ENCODE data around the gene TBC1D5. TPM values are rescaled to one million over a fixed set of nuclear protein-coding genes. Genes with fewer than 3 reads are reported as not detected.

Gene TBC1D5
- total RNA-seq, 1 donor from 2014 or later: 48.1 TPM

DNA sequence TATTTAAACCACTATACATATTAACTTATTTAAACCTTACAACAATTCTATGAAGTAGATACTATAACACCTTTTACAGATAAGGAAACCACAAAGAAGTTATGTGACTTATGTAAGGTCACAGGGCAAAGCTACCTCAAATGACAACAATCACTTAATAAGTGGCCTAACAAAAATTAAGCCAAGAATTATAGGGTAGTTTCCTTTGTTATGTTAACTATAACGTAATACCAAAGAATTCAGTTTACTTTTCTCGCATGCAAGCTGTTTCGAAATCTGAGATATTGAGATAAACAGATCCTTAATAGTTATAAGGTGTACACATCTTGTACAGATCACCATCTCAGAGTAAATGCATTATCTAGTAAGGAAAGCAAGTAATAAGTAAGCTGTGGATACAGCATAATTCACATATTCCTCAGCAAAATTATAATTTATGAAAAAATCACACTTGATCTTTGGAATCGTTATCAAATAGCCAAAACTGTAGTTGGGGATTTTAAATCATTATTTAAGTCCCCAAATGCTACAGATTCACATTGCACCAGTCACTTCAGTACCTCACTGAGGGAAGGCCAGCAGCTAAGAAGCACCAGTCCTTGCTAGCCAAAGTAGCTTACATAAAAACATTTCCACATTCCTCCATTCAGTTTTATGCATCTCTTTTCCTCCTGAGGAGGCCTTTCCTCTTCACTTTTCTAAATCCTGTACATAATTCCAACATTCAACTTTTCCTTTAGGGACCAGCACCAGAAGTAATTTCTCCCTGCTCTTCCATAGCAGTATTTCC, 226.8 kb downstream of the TBC1D5 start:
- intact Hi-C loops (cut with DNase I): no loop called here
- Histone ChIP-seq H3K4me1 (no peaks in the 10 kb centered on the region), H3K4me3 (no peak overlapping the region), H3K27ac (no peak overlapping the region), H3K9me3 (no peaks in the 10 kb centered on the region), H3K36me3 (no peaks in the 10 kb centered on the region), H3K27me3 (no peaks in the 10 kb centered on the region)
- no peak for DNase-seq (ENCODE audit: extremely low spot score in 2 of 2)
- TF ChIP-seq POLR2A (IDR thresholded peaks at IDR 0.05) (no peak), POLR2AphosphoS5 (IDR thresholded peaks at IDR 0.05; ENCODE audit: insufficient read depth in 1 of 2, low read depth in 1 of 2) (no peak)
- TF ChIP-seq, protein P1, sequence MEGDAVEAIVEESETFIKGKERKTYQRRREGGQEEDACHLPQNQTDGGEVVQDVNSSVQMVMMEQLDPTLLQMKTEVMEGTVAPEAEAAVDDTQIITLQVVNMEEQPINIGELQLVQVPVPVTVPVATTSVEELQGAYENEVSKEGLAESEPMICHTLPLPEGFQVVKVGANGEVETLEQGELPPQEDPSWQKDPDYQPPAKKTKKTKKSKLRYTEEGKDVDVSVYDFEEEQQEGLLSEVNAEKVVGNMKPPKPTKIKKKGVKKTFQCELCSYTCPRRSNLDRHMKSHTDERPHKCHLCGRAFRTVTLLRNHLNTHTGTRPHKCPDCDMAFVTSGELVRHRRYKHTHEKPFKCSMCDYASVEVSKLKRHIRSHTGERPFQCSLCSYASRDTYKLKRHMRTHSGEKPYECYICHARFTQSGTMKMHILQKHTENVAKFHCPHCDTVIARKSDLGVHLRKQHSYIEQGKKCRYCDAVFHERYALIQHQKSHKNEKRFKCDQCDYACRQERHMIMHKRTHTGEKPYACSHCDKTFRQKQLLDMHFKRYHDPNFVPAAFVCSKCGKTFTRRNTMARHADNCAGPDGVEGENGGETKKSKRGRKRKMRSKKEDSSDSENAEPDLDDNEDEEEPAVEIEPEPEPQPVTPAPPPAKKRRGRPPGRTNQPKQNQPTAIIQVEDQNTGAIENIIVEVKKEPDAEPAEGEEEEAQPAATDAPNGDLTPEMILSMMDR (IDR thresholded peaks at IDR 0.05): no peak

GRCh38 chr3:17514597-17514996, 227.8 kb downstream of the TBC1D5 start:
- TF ChIP-seq POLR2A (IDR thresholded peaks at IDR 0.05) (no peak), POLR2AphosphoS5 (IDR thresholded peaks at IDR 0.05; ENCODE audit: insufficient read depth in 1 of 2, low read depth in 1 of 2) (no peak)
- TF ChIP-seq, protein P1 (IDR thresholded peaks at IDR 0.05): no peak
- H3K4me1 ChIP-seq: no peaks in the 10 kb centered on the region
- no peaks in the 10 kb centered on the region for H3K27me3 ChIP-seq
- no peak for DNase-seq (ENCODE audit: extremely low spot score in 2 of 2)
- intact Hi-C loops (cut with DNase I): no loop called here
- no peak overlapping the region for H3K4me3 ChIP-seq
- H3K27ac ChIP-seq: no peak overlapping the region
- no peaks in the 10 kb centered on the region for H3K9me3 ChIP-seq
- H3K36me3 ChIP-seq: no peaks in the 10 kb centered on the region

GRCh38 chr3:17510265-17510664, 232.2 kb downstream of the TBC1D5 start:
- H3K9me3 ChIP-seq: no peaks in the 10 kb centered on the region
- DNase-seq (ENCODE audit: extremely low spot score in 2 of 2): no peak
- H3K4me1 ChIP-seq: no peaks in the 10 kb centered on the region
- no peaks in the 10 kb centered on the region for H3K27me3 ChIP-seq
- intact Hi-C loops (cut with DNase I): no loop called here
- no peak overlapping the region for H3K27ac ChIP-seq
- H3K4me3 ChIP-seq: no peak overlapping the region
- no peak for TF ChIP-seq POLR2AphosphoS5 (IDR thresholded peaks at IDR 0.05; ENCODE audit: insufficient read depth in 1 of 2, low read depth in 1 of 2)
- no peak for TF ChIP-seq POLR2A (IDR thresholded peaks at IDR 0.05)
- TF ChIP-seq, protein P1 (IDR thresholded peaks at IDR 0.05): no peak
- no peaks in the 10 kb centered on the region for H3K36me3 ChIP-seq

DNA sequence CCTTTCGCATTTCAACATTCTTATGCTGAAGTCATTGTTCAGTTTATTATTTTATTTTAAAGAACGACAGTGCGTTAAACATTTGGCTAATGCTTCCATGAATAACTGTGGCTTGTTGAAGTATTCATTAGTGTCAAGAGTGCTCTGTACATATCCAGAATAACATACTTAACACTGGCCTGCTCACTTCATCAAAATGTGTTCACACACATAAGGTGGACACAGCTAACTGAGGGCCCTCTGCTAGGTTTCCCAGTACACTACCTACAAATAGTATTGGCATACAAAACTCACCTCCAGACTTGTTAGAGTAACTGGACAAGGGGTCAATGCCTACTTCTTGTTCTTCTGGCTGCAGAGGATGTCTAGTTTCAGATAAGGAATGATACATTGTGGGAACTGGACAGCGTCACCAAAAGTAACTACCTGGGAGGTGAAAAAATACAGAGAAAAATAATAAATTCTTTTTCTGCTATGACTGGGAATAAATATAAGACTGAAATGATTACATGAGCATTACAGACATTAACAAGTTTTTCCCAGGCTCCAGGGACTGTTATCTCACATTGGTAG, 234.2 kb downstream of the TBC1D5 start:
- Histone ChIP-seq H3K4me3 (no peak overlapping the region), H3K4me1 (no peaks in the 10 kb centered on the region), H3K27me3 (no peaks in the 10 kb centered on the region), H3K36me3 (no peaks in the 10 kb centered on the region), H3K27ac (no peak overlapping the region), H3K9me3 (no peaks in the 10 kb centered on the region)
- no peak for DNase-seq (ENCODE audit: extremely low spot score in 2 of 2)
- TF ChIP-seq POLR2A (IDR thresholded peaks at IDR 0.05): no peak
- TF ChIP-seq POLR2AphosphoS5 (IDR thresholded peaks at IDR 0.05; ENCODE audit: insufficient read depth in 1 of 2, low read depth in 1 of 2): no peak
- TF ChIP-seq, protein P1 (IDR thresholded peaks at IDR 0.05): no peak
- intact Hi-C loops (cut with DNase I): no loop called here

- DNase-seq (ENCODE audit: extremely low spot score in 2 of 2): no peak
- intact Hi-C loops (cut with DNase I): no loop called here
Observed at GRCh38 chr3:17507480-17507879, 235.0 kb downstream of the TBC1D5 start.

More at GRCh38 chr3:17507480-17507879, 235.0 kb downstream of the TBC1D5 start:
- no peak for TF ChIP-seq POLR2AphosphoS5 (IDR thresholded peaks at IDR 0.05; ENCODE audit: insufficient read depth in 1 of 2, low read depth in 1 of 2)
- TF ChIP-seq, protein P1 (IDR thresholded peaks at IDR 0.05): no peak
- TF ChIP-seq POLR2A (IDR thresholded peaks at IDR 0.05): no peak
- H3K27ac ChIP-seq: no peak overlapping the region
- no peaks in the 10 kb centered on the region for H3K36me3 ChIP-seq
- no peaks in the 10 kb centered on the region for H3K4me1 ChIP-seq
- H3K4me3 ChIP-seq: no peak overlapping the region
- no peaks in the 10 kb centered on the region for H3K27me3 ChIP-seq
- H3K9me3 ChIP-seq: no peaks in the 10 kb centered on the region

Measured in vagina (tissue), 2 donors.